Spinal cord (tissue), 10 donors: ENCODE results near the gene KCNN2. TPM values are rescaled to one million over a fixed set of nuclear protein-coding genes. Genes with fewer than 3 reads are reported as not detected.

Source experiments
- DNase-seq, 6 donors: peaks; one replicate each; pipeline versions ENCODE4 v3.0.0 to v3.0.0-alpha.2; 2013 to 2015; ENCODE audit warnings: low spot score in 6 of 6, low read depth in 4 of 6
- H3K27ac ChIP-seq: one replicate; pipeline ENCODE4 v1.5.1; 2013; ENCODE audit warnings: low read depth, low read length, control low read depth
- H3K27me3 ChIP-seq: one replicate; pipeline ENCODE4 v1.6.1; 2013; ENCODE audit warnings: low read length; ENCODE audit not compliant: control insufficient read depth, insufficient read depth
- H3K36me3 ChIP-seq: one replicate; pipeline ENCODE4 v1.6.1; 2013; ENCODE audit warnings: low read length; ENCODE audit not compliant: control insufficient read depth, insufficient read depth
- H3K4me1 ChIP-seq: one replicate; pipeline ENCODE4 v1.6.1; 2013; ENCODE audit warnings: low read length; ENCODE audit not compliant: control insufficient read depth, insufficient read depth
- H3K4me3 ChIP-seq: one replicate; pipeline ENCODE4 v1.5.1; 2013; ENCODE audit warnings: low read depth, low read length, control low read depth
- H3K9me3 ChIP-seq: one replicate; pipeline ENCODE4 v1.6.1; 2013; ENCODE audit warnings: low read length; ENCODE audit not compliant: control insufficient read depth, insufficient read depth
- WGBS: methylation state at CpG from one replicate; pipeline ENCODE4 v1.1.5; 2013; ENCODE audit warnings: missing lambda C conversion rate; ENCODE audit not compliant: insufficient coverage; 5-methylcytosine and 5-hydroxymethylcytosine counted together
- polyA plus RNA-seq, 2 donors: library from polyadenylated mRNA; unstranded; fragments of 120-200 nt; gene quantifications; one replicate each; pipeline ENCODE4 v1.2.1, GENCODE V29; 2013; ENCODE audit not compliant: insufficient read length in 2 of 2
- total RNA-seq, 2 donors: library from RNA; depleted of rRNA in 1 of 2; stranded (reverse); fragments of 120-200 nt in 1 of 2; fragments of >200 nt in 1 of 2; gene quantifications; one replicate each; pipeline versions ENCODE4 v1.2.3 to v1.2.4, GENCODE V29; 2013 to 2014
- donor health status: healthy.

KCNN2 gene
- total and polyA plus RNA-seq, 4 donors = 7.3 to 27.2 (median 20.0) TPM

- no peaks in the 10 kb centered on the region for H3K4me1 ChIP-seq
- no peaks in the 10 kb centered on the region for H3K36me3 ChIP-seq
- WGBS = 83% methylated on average over 1 of the region's 5 CpGs
- no peak overlapping the region for H3K4me3 ChIP-seq
- no peak for DNase-seq
- H3K27ac ChIP-seq = no peak overlapping the region
- H3K27me3 ChIP-seq = no peaks in the 10 kb centered on the region
- H3K9me3 ChIP-seq = no peaks in the 10 kb centered on the region
Observed at GRCh38 chr5:114434396-114435219, 72.7 kb downstream of the KCNN2 start.

- Histone ChIP-seq H3K4me1 (no peaks in the 10 kb centered on the region), H3K27me3 (no peaks in the 10 kb centered on the region), H3K27ac (no peak overlapping the region), H3K36me3 (no peaks in the 10 kb centered on the region), H3K9me3 (no peaks in the 10 kb centered on the region), H3K4me3 (no peak overlapping the region)
- no CpG with 5 or more reads among the region's 1 CpG for WGBS
- DNase-seq = no peak
Observed at GRCh38 chr5:114435220-114435481, 73.3 kb downstream of the KCNN2 start.

- H3K36me3 ChIP-seq = no peaks in the 10 kb centered on the region
- DNase-seq = no peak
- WGBS = no CpG with 5 or more reads among the region's 1 CpG
- H3K27me3 ChIP-seq = no peaks in the 10 kb centered on the region
- H3K27ac ChIP-seq = no peak overlapping the region
- H3K4me3 ChIP-seq = no peak overlapping the region
- H3K9me3 ChIP-seq = no peaks in the 10 kb centered on the region
- H3K4me1 ChIP-seq = no peaks in the 10 kb centered on the region
Observed at GRCh38 chr5:114435885-114436299, 74.0 kb downstream of the KCNN2 start.

GRCh38 chr5:114437936-114438335 lies 76.1 kb downstream of the KCNN2 start:
- no peaks in the 10 kb centered on the region for H3K9me3 ChIP-seq
- H3K36me3 ChIP-seq = no peaks in the 10 kb centered on the region
- WGBS = no CpG with 5 or more reads among the region's 2 CpGs
- H3K27ac ChIP-seq = no peak overlapping the region
- H3K27me3 ChIP-seq = no peaks in the 10 kb centered on the region
- DNase-seq = peak in 1 of 6 donors; percentile 83
- H3K4me1 ChIP-seq = no peaks in the 10 kb centered on the region
- no peak overlapping the region for H3K4me3 ChIP-seq

- no peaks in the 10 kb centered on the region for H3K9me3 ChIP-seq
- DNase-seq = peak in 2 of 6 donors; percentile 20 to 61
- 56% methylated on average over 1 of the region's 4 CpGs for WGBS
- no peaks in the 10 kb centered on the region for H3K36me3 ChIP-seq
- no peak overlapping the region for H3K27ac ChIP-seq
- H3K27me3 ChIP-seq = no peaks in the 10 kb centered on the region
- H3K4me3 ChIP-seq = no peak overlapping the region
- no peaks in the 10 kb centered on the region for H3K4me1 ChIP-seq
Observed at GRCh38 chr5:114438471-114438870, 76.6 kb downstream of the KCNN2 start.

- Histone ChIP-seq H3K9me3 (no peaks in the 10 kb centered on the region), H3K27me3 (no peaks in the 10 kb centered on the region), H3K36me3 (no peaks in the 10 kb centered on the region), H3K4me3 (no peak overlapping the region), H3K4me1 (peaks cover 10% of the 10 kb centered on the region), H3K27ac (no peak overlapping the region)
- no CpG with 5 or more reads among the region's 1 CpG for WGBS
- no peak for DNase-seq
Observed at GRCh38 chr5:114447084-114447773, 85.4 kb downstream of the KCNN2 start.

GRCh38 chr5:114448481-114448880 lies 86.6 kb downstream of the KCNN2 start:
- Histone ChIP-seq H3K9me3 (no peaks in the 10 kb centered on the region), H3K4me1 (peaks cover 10% of the 10 kb centered on the region), H3K36me3 (no peaks in the 10 kb centered on the region), H3K4me3 (no peak overlapping the region), H3K27ac (no peak overlapping the region), H3K27me3 (no peaks in the 10 kb centered on the region)
- WGBS = 43% methylated on average over 2 of the region's 4 CpGs
- DNase-seq = peak in 1 of 6 donors; percentile 61

GRCh38 chr5:114449860-114450421 lies 88.1 kb downstream of the KCNN2 start:
- Histone ChIP-seq H3K36me3 (no peaks in the 10 kb centered on the region), H3K9me3 (no peaks in the 10 kb centered on the region), H3K4me3 (peak overlapping the region; percentile 29), H3K27ac (peak overlapping the region; percentile 2), H3K27me3 (no peaks in the 10 kb centered on the region), H3K4me1 (peaks cover 10% of the 10 kb centered on the region)
- DNase-seq = peak; percentile 57 to 93 (median 64)
- 4% methylated on average over 16 of the region's 16 CpGs for WGBS

GRCh38 chr5:114450437-114450836 lies 88.6 kb downstream of the KCNN2 start:
- H3K27ac ChIP-seq = peak overlapping the region; percentile 2
- H3K27me3 ChIP-seq = no peaks in the 10 kb centered on the region
- WGBS = no CpG with 5 or more reads among the region's 3 CpGs
- H3K9me3 ChIP-seq = no peaks in the 10 kb centered on the region
- H3K4me1 ChIP-seq = peaks cover 10% of the 10 kb centered on the region
- H3K36me3 ChIP-seq = no peaks in the 10 kb centered on the region
- peak in 2 of 6 donors; percentile 43 to 66 for DNase-seq
- H3K4me3 ChIP-seq = peak overlapping the region; percentile 29
